ENCODE measurements around the gene THADA.

DNA sequence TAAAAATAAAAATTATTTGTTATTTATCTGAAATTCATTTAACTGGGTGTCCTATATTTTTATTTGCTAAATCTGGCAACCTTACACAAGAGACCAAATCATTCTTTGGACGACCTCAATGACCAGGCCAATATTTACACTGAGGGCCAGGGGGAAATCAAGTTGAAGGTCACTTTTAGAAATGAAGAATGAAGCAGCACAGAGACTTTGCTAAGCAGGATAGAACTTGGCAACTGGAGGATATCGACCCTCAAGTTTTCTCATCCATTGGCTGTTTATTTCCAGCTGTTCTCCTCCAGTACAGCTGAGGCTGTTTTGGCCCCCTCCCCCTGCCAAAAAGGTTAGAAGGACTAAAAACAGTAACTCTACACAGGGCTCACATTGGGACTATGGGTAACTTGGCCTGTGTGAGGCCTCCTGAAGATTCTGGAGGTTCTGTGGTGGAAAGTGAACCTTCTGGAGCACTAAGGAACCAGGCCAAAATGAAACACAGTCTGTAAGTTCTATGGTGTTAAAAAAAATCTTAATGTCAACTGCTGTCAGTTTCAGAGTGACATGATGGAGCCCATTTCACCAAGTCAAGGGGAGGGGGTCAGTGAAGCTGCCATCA is 337.2 kb downstream of the THADA start:
- TF ChIP-seq, protein P1, sequence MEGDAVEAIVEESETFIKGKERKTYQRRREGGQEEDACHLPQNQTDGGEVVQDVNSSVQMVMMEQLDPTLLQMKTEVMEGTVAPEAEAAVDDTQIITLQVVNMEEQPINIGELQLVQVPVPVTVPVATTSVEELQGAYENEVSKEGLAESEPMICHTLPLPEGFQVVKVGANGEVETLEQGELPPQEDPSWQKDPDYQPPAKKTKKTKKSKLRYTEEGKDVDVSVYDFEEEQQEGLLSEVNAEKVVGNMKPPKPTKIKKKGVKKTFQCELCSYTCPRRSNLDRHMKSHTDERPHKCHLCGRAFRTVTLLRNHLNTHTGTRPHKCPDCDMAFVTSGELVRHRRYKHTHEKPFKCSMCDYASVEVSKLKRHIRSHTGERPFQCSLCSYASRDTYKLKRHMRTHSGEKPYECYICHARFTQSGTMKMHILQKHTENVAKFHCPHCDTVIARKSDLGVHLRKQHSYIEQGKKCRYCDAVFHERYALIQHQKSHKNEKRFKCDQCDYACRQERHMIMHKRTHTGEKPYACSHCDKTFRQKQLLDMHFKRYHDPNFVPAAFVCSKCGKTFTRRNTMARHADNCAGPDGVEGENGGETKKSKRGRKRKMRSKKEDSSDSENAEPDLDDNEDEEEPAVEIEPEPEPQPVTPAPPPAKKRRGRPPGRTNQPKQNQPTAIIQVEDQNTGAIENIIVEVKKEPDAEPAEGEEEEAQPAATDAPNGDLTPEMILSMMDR (IDR thresholded peaks at IDR 0.05): no peak
- TF ChIP-seq POLR2A (IDR thresholded peaks at IDR 0.05) (no peak), EP300 (IDR thresholded peaks at IDR 0.05) (no peak)

Measured in suprapubic skin (tissue), 3 donors.